GM21447 (cell line): Measurements from ENCODE around the gene TRMT2A.
"Not testable (repeated sequence)": the region's sequence is repeated elsewhere in the genome, so short reads cannot be mapped to it uniquely, and the experiment has no call there.

Source experiments
- ATAC-seq: cut with Tn5 transposase; IDR thresholded peaks from one replicate; pipeline ENCODE4 v1.9.1; 2021; ENCODE audit not compliant: unreplicated experiment

The TRMT2A gene, protein sequence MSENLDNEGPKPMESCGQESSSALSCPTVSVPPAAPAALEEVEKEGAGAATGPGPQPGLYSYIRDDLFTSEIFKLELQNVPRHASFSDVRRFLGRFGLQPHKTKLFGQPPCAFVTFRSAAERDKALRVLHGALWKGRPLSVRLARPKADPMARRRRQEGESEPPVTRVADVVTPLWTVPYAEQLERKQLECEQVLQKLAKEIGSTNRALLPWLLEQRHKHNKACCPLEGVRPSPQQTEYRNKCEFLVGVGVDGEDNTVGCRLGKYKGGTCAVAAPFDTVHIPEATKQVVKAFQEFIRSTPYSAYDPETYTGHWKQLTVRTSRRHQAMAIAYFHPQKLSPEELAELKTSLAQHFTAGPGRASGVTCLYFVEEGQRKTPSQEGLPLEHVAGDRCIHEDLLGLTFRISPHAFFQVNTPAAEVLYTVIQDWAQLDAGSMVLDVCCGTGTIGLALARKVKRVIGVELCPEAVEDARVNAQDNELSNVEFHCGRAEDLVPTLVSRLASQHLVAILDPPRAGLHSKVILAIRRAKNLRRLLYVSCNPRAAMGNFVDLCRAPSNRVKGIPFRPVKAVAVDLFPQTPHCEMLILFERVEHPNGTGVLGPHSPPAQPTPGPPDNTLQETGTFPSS

DNA sequence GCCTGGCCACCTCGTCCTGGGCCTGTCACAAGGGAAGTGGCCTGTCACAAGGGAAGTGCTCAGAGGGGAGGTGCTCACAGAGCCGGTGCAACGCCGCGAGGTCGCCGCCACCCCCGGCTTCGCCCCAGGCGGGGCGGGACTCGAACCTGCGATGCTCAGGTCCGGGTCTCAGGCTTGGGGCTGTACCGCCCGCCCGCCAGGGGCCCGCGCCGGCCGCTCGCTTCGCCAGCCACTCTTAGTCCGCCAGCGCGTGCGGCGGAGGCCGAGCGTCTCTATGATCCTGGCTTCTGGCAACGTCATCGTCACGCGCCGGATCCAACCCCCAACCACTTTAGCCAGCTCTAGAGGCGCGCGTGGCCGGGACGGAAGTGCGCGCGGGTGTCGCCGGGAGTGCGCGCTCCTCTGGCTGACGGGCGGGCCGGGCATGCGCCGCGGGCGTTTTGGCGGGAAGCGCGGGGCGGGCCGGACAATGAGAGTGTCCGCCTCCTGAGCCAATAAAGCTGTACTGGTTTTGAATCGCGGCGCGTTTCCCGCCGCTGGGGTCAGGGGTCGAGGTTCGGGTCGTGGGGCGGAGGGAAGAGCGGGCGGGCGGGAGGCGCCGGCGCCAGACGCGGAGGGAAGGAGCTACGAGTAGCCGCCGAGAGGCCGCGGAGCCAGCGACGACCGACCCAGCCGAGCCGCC is at the start of gene TRMT2A:
Gene TRMT2A, minus strand, starts transcription at position 276 of the 682 bp plus-strand sequence. CDS start 320 bp downstream, outside the sequence.
- peak; percentile 72 for ATAC-seq

DNA sequence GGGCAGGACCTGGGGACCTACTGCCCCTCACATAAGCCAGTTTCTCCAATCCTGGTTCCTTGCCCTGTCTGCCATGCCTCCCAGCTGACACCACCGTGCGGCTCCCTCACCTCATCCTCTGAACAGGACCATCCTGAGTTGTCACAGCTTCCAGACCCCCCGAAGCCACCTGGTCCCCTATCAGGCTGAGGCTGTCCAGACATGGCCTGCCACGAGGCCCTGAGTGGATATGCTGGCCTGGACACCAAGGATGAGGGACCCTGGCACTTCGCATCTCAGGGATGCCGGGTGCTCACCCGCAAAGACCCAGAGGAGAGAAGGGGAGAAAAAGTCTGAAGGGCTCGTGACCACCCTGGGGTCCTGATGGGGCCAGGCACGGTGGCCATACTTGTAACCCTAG is 49.7 kb upstream of the TRMT2A start:
- no peak for ATAC-seq

GRCh38 chr22:20165913-20166312 is 48.9 kb upstream of the TRMT2A start:
- no peak for ATAC-seq

DNA sequence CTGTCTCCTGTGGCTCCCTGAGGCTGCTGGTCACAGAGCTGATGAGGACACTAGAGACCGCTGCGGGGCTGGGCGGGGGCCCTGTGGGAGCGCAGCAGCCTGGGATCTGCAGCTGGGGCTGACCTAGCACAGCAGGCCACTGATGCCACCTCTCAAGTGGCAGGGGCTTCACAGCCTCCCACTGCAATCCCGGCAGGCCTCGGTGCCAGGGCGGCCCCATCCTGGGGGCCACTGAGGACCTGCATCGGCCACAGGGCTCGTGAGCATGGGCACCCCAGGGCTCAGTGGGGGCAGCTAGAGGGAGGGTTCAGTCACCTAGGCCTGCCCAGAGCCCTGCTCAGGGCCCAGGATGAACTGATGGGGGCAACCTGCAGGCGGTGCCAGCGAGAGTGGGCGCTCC is 48.4 kb upstream of the TRMT2A start:
- no peak for ATAC-seq

- ATAC-seq = no peak
These were observed 47.8 kb upstream of the TRMT2A start for GRCh38 chr22:20164863-20165262.

GRCh38 chr22:20160041-20160440 is 43.0 kb upstream of the TRMT2A start:
- ATAC-seq = no peak

GRCh38 chr22:20159531-20159930 is 42.5 kb upstream of the TRMT2A start:
- not testable (repeated sequence) for ATAC-seq

DNA sequence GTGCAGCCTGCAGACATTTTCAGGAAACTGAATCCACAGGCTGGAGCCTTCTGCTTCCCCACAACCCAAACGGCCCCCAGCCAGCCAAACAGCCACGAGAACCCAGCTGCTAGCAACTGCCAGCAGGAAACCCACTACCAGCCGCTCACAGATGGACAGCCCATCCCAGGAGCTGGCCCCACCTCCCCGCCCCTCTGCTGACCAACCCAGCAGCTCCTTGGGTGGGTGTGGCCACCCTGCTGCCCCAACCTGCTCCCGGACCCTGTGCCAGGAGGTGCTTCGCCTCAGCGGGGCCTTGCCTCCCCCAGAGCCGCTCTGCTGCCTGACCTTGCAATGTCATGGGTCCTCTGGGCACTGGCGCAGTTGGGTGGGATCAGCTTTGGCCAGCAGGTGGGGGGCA is 42.0 kb upstream of the TRMT2A start:
- no peak for ATAC-seq

GRCh38 chr22:20158391-20159036 is 41.5 kb upstream of the TRMT2A start:
- ATAC-seq = no peak

GRCh38 chr22:20157430-20158183 is 40.6 kb upstream of the TRMT2A start:
- ATAC-seq = no peak

- no peak for ATAC-seq
These were observed 39.8 kb upstream of the TRMT2A start for GRCh38 chr22:20156611-20157429.

DNA sequence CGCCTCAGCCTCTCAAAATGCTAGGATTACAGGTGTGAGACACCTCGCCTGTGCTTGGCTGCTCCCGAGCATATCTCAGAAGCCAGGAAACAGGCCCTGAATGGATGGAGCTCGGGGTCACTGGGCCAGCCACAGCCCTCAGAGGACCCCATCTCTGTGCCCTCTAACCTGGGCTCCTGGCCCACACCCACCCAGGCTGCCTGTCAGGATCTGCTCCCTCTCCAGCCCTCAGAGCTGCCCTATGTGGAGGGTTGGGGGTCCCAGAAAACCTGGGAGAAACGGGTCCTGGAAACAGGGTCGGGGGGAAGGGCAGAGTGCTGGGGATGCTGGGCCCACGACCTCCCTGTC is 39.0 kb upstream of the TRMT2A start:
- no peak for ATAC-seq

GRCh38 chr22:20155330-20156041 is 38.5 kb upstream of the TRMT2A start:
- ATAC-seq = no peak

DNA sequence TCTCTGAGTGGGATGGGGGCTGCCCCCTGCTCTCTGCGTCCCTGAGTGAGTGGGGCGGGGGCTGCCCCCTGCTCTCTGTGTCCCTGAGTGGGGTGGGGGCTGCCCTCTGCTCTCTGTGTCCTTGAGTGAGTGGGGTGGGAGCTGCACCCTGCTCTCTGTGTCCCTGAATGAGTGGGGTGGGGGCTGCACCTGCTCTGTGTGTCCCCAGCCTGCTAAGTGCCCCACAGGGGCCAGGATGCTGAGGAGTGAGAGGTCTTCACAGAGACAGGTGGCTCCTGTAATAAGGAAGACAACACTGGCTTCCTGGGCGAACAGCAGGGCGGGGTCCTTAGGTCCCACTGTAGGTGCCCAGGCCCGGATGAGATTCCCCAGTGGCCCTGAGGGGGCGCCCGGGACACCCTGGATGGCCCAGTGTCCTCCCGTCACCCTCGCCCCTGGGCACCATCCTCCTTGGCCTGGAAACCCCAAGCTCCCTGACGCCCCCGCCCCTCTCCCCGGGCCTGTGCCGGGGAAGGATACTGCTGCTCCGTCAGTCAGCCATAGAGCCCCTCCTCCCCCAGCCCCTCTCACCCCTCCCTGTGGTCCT is 37.7 kb upstream of the TRMT2A start:
- ATAC-seq = no peak

DNA sequence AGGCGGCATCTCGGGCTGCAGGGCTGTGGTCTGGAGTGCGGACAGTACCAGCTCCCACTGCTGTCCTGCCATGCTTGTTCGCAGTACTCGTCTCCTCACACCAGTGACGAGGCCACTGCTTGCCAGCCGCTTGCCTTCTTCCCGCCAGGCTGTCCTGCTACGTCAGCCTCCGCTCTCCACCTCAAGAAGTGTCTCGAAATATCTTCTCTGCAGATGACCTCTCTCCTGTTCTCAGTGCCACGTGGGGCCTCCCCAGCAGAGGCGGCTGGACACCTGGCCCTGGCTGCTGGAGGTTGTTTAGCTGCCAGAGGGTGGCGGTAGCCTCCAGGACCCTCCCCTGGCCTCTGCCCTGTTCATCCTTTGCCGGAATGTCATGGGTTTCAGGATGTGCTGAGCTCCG is 36.9 kb upstream of the TRMT2A start:
- no peak for ATAC-seq

GRCh38 chr22:20152464-20152890 is 35.5 kb upstream of the TRMT2A start:
- ATAC-seq = no peak

GRCh38 chr22:20151276-20151588 is 34.2 kb upstream of the TRMT2A start:
- ATAC-seq = no peak

- no peak for ATAC-seq
These were observed 33.6 kb upstream of the TRMT2A start, which contains the start of gene CCDC188 for GRCh38 chr22:20150381-20151275. Gene CCDC188 (minus strand): TSS chr22:20151055. CDS start chr22:20150986, 69 bp downstream.
